ENCODE measurements around the gene SLC25A17. TPM values are rescaled to one million over a fixed set of nuclear protein-coding genes. Genes with fewer than 3 reads are reported as not detected.

The SLC25A17 gene
- total RNA-seq, 2 donors from 2014 or later: 9.2 to 14.9 TPM

- H3K9ac ChIP-seq (ENCODE audit: low read depth in 2 of 2, low read length in 2 of 2): no peak overlapping the region
- DNase-seq: no peak
- H3K27me3 ChIP-seq: no peaks in the 10 kb centered on the region
- no peak for TF ChIP-seq CTCF (IDR thresholded peaks at IDR 0.05)
- H3K27ac ChIP-seq: no peak overlapping the region
- no peaks in the 10 kb centered on the region for H3K4me1 ChIP-seq
- no peak overlapping the region for H3K4me3 ChIP-seq
- H3K36me3 ChIP-seq: no peaks in the 10 kb centered on the region
- intact Hi-C loops (cut with DNase I): loop anchor here (10.0 kb wide), 1 partner anchor 315 kb away; no protein-coding TSS in a partner anchor
- H3K9me3 ChIP-seq: no peaks in the 10 kb centered on the region
These were observed 69.3 kb downstream of the SLC25A17 start for GRCh38 chr22:40749829-40750228.

GRCh38 chr22:40748388-40749355 lies 70.5 kb downstream of the SLC25A17 start:
- intact Hi-C loops (cut with DNase I): no loop called here
- H3K4me1 ChIP-seq: no peaks in the 10 kb centered on the region
- H3K36me3 ChIP-seq: no peaks in the 10 kb centered on the region
- H3K27ac ChIP-seq: no peak overlapping the region
- no peak overlapping the region for H3K4me3 ChIP-seq
- no peak for TF ChIP-seq CTCF (IDR thresholded peaks at IDR 0.05)
- DNase-seq: no peak
- H3K9ac ChIP-seq (ENCODE audit: low read depth in 2 of 2, low read length in 2 of 2): no peak overlapping the region
- H3K27me3 ChIP-seq: no peaks in the 10 kb centered on the region
- H3K9me3 ChIP-seq: no peaks in the 10 kb centered on the region

- H3K27me3 ChIP-seq: no peaks in the 10 kb centered on the region
- H3K36me3 ChIP-seq: no peaks in the 10 kb centered on the region
- no peak for TF ChIP-seq CTCF (IDR thresholded peaks at IDR 0.05)
- H3K9me3 ChIP-seq: no peaks in the 10 kb centered on the region
- H3K9ac ChIP-seq (ENCODE audit: low read depth in 2 of 2, low read length in 2 of 2): no peak overlapping the region
- no peak overlapping the region for H3K4me3 ChIP-seq
- no peaks in the 10 kb centered on the region for H3K4me1 ChIP-seq
- DNase-seq: no peak
- intact Hi-C loops (cut with DNase I): no loop called here
- no peak overlapping the region for H3K27ac ChIP-seq
These were observed 71.8 kb downstream of the SLC25A17 start for GRCh38 chr22:40747361-40747760.

- Histone ChIP-seq H3K36me3 (no peaks in the 10 kb centered on the region), H3K4me3 (no peak overlapping the region)
These were observed 72.5 kb downstream of the SLC25A17 start for GRCh38 chr22:40746428-40747220.

More at GRCh38 chr22:40746428-40747220, 72.5 kb downstream of the SLC25A17 start:
- Histone ChIP-seq H3K27ac (no peak overlapping the region), H3K4me1 (no peaks in the 10 kb centered on the region), H3K9me3 (no peaks in the 10 kb centered on the region), H3K27me3 (no peaks in the 10 kb centered on the region), H3K9ac (ENCODE audit: low read depth in 2 of 2, low read length in 2 of 2) (no peak overlapping the region)
- intact Hi-C loops (cut with DNase I): no loop called here
- DNase-seq: no peak
- no peak for TF ChIP-seq CTCF (IDR thresholded peaks at IDR 0.05)

All from colonic mucosa (tissue), 4 donors.